A673 (cell line): ENCODE measurements around the gene SLC2A14.
"Not testable (repeated sequence)": the region's sequence is repeated elsewhere in the genome, so short reads cannot be mapped to it uniquely, and the experiment has no call there.

Experiments
- CTCF ChIP-seq: fragments of 300-800, 200-600 bp; sonication (generic); conservative IDR thresholded peaks from 2 replicates; pipeline ENCODE4 v1.5.1; 2017; ENCODE audit warnings: low read depth, mild to moderate bottlenecking, antibody characterized with exemption, low read length, moderate library complexity, mixed read lengths
- EZH2 ChIP-seq: fragments of 200-600 bp; sonication (generic); IDR thresholded peaks from 2 replicates; pipeline ENCODE4 v1.6.1; 2017; ENCODE audit warnings: borderline replicate concordance, low read depth, mild to moderate bottlenecking, mixed read lengths, antibody characterized with exemption, low read length; ENCODE audit not compliant: poor library complexity, severe bottlenecking

- not testable (repeated sequence) for TF ChIP-seq CTCF, EZH2
Measured at GRCh38 chr12:7833201-7833600, 39.5 kb downstream of the SLC2A14 start.
